GM19438 (cell line): ENCODE results near the gene PHF12.

Experiments used
- ATAC-seq: cut with Tn5 transposase; IDR thresholded peaks from one replicate; pipeline ENCODE4 v1.9.1; 2021; ENCODE audit warnings: low read depth; ENCODE audit not compliant: unreplicated experiment

The PHF12 gene

GRCh38 chr17:28951428-28951990 lies at the start of gene PHF12:
Gene PHF12, minus strand, starts transcription at chr17:28951518. Its CDS starts 558 bp downstream, at chr17:28950960.
- ATAC-seq: peak; percentile 58

- ATAC-seq: no peak
These were observed 49.7 kb upstream of the PHF12 start for GRCh38 chr17:29000973-29001372.

GRCh38 chr17:28999206-28999605 lies 47.9 kb upstream of the PHF12 start:
- ATAC-seq: no peak

GRCh38 chr17:28997806-28998205 lies 46.5 kb upstream of the PHF12 start:
- ATAC-seq: no peak

GRCh38 chr17:28996554-28997096 lies 45.3 kb upstream of the PHF12 start:
- ATAC-seq: no peak

- ATAC-seq: no peak
These were observed 42.5 kb upstream of the PHF12 start for GRCh38 chr17:28993645-28994426.

- no peak for ATAC-seq
These were observed 41.6 kb upstream of the PHF12 start for GRCh38 chr17:28992625-28993600.

GRCh38 chr17:28992185-28992584 lies 40.9 kb upstream of the PHF12 start:
- ATAC-seq: no peak

GRCh38 chr17:28991779-28992178 lies 40.5 kb upstream of the PHF12 start:
- no peak for ATAC-seq

GRCh38 chr17:28989028-28989427 lies 37.7 kb upstream of the PHF12 start:
- ATAC-seq: no peak

- no peak for ATAC-seq
These were observed 37.2 kb upstream of the PHF12 start for GRCh38 chr17:28988475-28988874.

- no peak for ATAC-seq
These were observed 35.7 kb upstream of the PHF12 start for GRCh38 chr17:28986714-28987655.

GRCh38 chr17:28985950-28986713 lies 34.8 kb upstream of the PHF12 start:
- no peak for ATAC-seq

- no peak for ATAC-seq
These were observed 32.2 kb upstream of the PHF12 start for GRCh38 chr17:28983286-28984230.

- no peak for ATAC-seq
These were observed 30.9 kb upstream of the PHF12 start for GRCh38 chr17:28982131-28982793.

GRCh38 chr17:28978356-28978964 lies 27.1 kb upstream of the PHF12 start:
- no peak for ATAC-seq
